Medulla oblongata (tissue), 1 donor: ENCODE data around the gene SEC14L5.

Experiments used
- DNase-seq: peaks from one replicate; pipeline ENCODE4 v3.0.0-alpha.2; 2015; ENCODE audit errors: extremely low spot score

SEC14L5 gene

GRCh38 chr16:5012887-5013286 lies 54.8 kb downstream of the SEC14L5 start:
- DNase-seq = no peak

DNA sequence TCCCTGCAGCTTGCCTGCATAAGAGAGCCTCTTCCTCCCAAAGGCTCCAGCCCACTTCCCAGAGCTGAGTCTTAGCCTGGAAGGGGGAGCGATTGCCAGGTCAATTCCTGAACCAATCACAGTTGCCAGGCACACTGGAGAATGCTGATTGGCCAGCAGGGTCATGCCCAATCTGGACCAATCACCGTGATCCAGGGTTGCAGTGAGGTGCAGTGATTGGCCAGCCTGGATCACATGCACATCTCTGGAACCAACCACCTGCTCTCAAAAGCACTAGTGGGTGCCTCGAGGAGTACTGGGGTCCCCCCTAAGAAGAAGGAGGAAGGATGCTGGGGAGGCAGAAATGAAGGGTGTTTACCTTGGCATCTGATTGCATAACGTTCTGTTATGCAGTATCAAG lies 57.2 kb downstream of the SEC14L5 start:
- DNase-seq = no peak

DNA sequence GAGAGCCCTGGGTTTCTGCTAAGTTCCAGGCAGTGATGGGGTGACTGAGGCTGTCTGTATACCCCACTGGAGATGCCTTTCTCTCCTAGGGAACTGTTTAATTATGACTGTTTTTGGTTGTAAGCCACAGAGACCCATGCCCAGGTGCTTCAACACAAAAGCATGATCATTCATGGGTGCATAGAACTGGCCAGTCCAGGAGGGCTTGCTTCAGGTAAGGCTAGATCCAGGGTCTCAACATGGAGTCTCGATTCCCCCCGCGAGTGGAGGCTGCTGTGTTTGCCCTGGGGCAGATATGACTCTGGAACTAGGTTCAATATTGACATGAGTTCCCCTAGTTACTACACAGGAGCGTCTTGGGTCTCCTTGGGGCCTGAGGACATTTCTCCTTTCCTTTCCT lies 57.8 kb downstream of the SEC14L5 start:
- no peak for DNase-seq

GRCh38 chr16:5016967-5017677 lies 59.0 kb downstream of the SEC14L5 start:
- DNase-seq = peak; percentile 42

DNA sequence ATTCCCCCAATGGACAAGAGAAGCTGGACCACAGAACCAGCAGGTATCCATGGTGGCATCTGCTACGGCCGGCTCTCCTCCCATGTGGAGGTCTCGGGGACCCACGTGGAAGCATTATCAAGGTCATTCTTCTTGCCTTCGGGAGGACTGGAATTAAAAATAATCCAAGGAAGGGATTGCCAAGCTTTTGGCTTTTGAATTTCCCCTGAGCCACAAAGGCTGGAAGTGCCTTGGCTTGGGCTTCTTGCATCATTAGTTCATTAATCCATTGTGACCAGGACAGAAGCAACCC lies 59.5 kb downstream of the SEC14L5 start:
- DNase-seq = no peak

DNA sequence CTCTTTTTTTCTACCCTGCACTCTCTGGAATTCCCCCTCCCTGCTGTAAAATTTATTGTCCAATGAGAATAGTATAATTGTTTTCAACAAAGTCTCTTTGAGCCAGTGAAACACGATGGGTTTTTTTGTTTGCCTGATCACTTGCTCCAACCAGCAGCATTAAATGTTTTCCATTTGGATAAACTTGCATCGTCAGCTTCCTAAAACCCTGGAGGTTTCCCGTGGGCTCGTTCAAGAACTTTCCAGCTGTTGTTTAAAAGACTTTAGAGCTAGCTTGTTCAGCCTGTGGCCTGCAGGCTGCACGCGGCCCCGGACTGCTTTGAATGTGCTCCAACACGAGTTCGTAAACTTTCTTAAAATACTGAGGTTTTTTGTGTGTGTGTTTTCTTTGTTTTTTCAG lies 60.7 kb downstream of the SEC14L5 start:
- DNase-seq = peak; percentile 81

DNA sequence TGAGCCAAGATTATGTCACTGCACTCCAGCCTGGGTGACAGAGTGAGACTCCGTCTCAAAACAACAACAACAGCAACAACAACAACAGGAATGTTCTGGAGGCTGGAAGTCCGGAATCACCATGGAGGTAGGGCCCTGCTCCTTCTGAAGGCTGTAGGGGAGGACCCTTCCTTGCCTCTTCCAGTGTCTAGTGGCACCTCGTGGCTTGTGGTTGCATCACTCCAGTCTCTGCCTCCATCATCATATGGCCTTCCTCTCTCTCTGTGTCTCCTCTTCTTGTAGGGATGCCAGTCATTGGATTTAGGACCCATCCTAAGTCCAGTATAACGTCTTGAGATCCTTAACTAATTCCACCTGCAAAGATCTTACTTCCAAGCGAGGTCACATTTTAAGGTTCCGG lies 61.6 kb downstream of the SEC14L5 start:
- DNase-seq = no peak

- DNase-seq = peak; percentile 40
These were observed 62.4 kb downstream of the SEC14L5 start for GRCh38 chr16:5020551-5020950.

DNA sequence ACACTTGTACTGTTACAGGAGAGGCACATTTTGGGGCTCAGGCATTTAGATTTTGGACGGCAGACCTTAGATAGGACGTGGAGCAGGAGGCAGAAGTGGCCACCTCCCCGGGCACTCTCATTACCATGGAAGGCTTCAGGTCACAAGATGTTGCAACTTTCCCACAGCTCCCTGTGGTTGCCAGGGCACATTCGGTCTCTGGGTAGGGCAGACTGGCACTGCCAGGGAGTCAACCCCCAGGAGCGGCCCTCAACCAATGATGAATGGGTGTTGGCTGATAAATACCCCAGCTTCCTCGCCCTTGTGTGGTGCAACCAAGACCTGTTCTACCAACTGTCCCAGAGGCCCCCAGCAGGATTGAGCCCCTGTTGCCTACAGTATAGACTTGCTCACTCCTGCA lies 64.4 kb downstream of the SEC14L5 start:
- no peak for DNase-seq

- no peak for DNase-seq
These were observed 66.5 kb downstream of the SEC14L5 start for GRCh38 chr16:5024632-5025031.

DNA sequence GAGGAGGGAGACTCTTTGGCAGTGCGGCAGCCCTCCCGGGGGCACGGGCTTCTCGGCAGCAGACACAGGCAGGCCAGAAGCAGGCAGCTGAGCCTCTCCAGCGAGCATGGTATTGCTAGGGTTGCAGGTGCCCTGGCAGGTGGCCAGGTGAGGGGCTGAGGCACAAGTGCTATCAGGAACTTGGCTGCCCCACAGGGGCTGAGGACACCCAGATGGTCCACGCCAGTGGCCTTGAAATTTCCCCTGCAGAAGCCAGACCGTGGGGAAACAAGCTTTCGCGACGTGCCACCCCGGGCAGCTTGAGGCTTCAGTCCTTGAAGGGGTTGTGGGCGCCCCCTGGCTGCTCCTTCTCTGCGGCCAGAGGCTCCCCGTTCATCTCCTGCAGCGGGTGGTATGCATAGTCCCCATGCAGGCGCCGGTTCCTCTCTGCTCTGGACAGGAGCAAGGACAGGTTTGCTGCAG lies 67.1 kb downstream of the SEC14L5 start:
- peak; percentile 71 for DNase-seq

GRCh38 chr16:5026664-5027063 lies 68.5 kb downstream of the SEC14L5 start:
- DNase-seq = no peak

DNA sequence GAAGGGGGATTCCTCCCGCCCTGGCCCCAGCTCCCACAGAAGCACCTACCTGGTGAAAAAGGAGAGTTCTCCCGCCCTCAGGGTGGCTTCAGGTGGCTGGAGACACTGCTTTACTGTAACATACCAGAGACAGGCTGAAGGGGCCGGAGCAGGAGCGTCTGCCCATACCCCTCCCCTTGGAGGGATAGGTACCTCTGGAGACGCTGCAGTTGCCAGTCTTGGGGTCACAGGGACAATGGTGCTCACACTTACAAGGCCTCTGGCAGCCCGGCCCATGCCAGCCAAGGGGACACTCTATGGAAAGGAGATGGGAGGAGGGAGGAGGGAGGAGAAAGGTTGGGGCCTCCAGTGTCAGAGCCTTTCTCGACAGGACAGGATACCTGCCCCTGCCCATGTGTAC lies 69.0 kb downstream of the SEC14L5 start:
- DNase-seq = no peak

DNA sequence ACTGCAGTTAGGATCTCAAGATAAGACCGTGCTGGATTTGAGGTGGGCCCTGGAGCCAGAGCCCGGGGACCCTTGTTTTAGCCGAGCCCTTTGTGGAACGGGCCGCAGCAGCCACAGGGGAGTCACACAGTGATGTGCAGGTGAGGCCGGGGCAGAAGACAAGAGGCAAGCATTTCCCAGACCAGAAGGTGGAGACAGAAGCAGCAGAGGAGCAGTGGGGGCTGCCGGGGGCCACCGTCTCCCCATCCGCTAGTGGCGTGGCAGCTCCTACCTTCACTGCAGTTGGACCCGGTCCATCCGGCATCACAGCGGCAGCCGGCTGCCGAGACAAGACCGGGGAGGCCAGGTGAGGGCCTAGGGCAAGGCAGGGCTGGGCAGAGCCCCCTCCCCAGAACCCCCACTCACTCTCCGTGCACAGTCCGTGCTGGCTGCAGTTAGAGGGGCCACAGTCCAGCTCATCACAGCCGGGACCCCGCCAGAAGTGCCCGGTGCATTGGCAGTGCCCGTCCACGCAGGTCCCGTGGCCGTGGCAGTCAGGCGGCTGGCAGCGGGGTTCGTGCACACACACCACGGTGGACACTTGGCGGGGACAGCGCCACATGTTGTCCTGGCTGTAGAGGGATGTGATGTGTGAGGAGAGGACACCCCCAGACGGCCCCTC lies 69.6 kb downstream of the SEC14L5 start:
- no peak for DNase-seq

- no peak for DNase-seq
These were observed 70.9 kb downstream of the SEC14L5 start for GRCh38 chr16:5028950-5029475.

DNA sequence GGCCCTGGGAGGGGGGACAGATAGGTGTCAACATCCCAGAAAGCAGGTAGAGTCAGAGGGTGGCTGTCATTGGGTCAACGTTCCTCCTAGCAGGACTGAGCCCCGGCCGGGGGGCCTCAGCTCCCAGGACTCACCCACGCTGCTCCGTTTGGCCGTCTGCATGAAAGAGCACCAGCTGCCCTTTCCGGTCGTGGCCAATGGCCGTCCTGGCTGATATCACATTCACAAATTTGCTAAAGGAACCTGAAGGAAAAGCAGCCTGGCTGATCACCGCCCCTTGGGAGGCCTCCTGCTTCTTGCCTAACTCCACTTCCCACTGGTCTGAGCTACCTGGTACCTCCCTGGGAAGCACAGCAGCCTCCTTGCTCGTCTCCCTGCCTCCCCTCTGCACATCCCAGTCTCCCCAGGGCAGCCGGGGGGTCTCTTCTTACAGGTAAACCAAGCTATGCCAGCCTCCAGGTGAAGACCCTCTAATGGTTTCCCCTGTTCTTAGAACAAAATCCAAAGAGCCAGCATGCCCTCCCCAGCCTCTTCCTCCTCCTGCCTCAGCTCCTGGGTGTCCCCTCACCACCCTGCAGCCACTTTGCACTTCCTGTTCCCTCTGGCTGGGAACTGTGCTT lies 72.2 kb downstream of the SEC14L5 start:
- DNase-seq = no peak

DNA sequence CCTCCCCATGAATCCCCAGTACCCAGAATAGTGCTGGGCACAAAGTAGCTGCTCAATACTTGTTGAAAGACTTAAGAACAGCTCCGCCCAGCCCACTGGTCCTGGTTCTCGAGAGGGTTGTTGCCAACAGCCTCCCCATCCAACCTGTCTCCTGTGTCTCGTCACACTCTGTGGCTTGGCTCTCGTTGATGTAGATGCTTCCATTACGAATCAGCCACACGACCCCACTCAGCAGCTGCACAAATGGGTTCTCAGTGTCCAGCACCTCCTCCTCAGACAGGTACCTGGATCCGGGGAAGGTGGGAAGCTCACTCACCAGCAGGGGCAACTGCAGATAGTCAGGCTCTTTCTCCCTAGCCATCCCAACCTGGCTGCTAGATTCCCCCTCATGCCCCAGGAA lies 73.5 kb downstream of the SEC14L5 start:
- DNase-seq = no peak

- no peak for DNase-seq
These were observed 74.6 kb downstream of the SEC14L5 start for GRCh38 chr16:5032748-5033167.

GRCh38 chr16:5033256-5034166 lies 75.4 kb downstream of the SEC14L5 start, which contains the start of gene NAGPA:
NAGPA (minus strand) TSS chr16:5033935; CDS start chr16:5033914, 21 bp downstream.
- DNase-seq = peak; percentile 88

DNA sequence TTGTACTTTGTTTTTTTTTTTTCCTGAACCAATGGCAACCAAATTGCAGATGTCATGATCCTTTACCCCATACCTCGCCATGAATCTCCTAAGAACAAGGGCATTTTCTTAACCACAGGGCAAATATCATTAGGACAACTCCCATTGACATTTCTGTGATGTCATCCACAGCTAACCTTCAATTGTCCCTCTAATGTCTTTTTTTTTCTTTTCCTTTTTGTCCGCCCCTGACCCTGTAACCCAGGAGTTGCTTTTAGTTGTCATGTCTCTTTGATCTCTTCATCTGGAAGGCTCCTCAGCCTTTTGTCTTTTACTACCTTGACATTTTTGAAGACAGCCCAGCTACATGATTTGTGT lies 76.0 kb downstream of the SEC14L5 start:
- DNase-seq = no peak

DNA sequence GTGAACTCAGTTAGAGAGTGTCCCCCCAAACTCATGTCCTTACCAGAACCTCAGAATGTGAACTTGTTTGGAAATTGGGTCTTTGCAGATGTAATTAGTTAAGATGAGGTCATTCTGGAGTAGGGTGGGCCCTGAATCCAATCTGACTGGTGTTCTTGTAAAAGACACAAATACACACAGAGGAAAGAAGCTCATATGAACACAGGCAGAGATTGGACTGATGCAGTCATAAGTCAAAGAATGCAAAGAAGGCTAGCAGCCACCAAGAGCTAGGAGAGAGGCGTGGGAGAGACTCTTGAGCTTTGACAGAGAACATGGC lies 77.7 kb downstream of the SEC14L5 start:
- no peak for DNase-seq
